Prostate gland (tissue), 2 donors: ENCODE measurements around the gene POLD2. TPM values are rescaled to one million over a fixed set of nuclear protein-coding genes. Genes with fewer than 3 reads are reported as not detected.

ENCODE experiments used
- DNase-seq: peaks from one replicate; pipeline ENCODE4 v3.0.0-alpha.2; 2019; ENCODE audit warnings: low spot score
- H3K27ac ChIP-seq, 2 donors: fragments of 200-600 bp; sonication (generic); 2 replicates each; pipeline ENCODE4 v1.5.1; 2017 to 2019
- H3K27me3 ChIP-seq: fragments of 200-600 bp; sonication (generic); replicated peaks from 2 replicates; pipeline ENCODE4 v1.5.1; 2019; ENCODE audit not compliant: insufficient read depth
- H3K36me3 ChIP-seq, 2 donors: fragments of 200-600 bp; sonication (generic); 1 replicate in 1 of 2; 2 replicates in 1 of 2; pipeline versions ENCODE4 v1.5.1 to v1.8.1; 2017 to 2019
- H3K4me1 ChIP-seq: fragments of 200-600 bp; sonication (generic); replicated peaks from 2 replicates; pipeline ENCODE4 v1.5.1; 2019
- H3K4me3 ChIP-seq, 2 donors: fragments of 200-600 bp; sonication (generic); 2 replicates each; pipeline ENCODE4 v1.5.1; 2017 to 2019
- H3K9me3 ChIP-seq: fragments of 200-600 bp; sonication (generic); 2 replicates; pipeline ENCODE4 v1.5.1; 2017
- CTCF ChIP-seq, 4 experiments: fragments of 200-600 bp in 2 of 4; fragments of 450-650 bp in 2 of 4; sonication (generic) in 2 of 4; IDR thresholded peaks; 1 replicate in 3 of 4; 2 replicates in 1 of 4; pipeline ENCODE4 v1.5.1; 2016 to 2019; ENCODE audit warnings: antibody characterized with exemption in 4 of 4, mild to moderate bottlenecking in 2 of 4, moderate library complexity in 2 of 4
- POLR2A ChIP-seq: fragments of 450-650 bp; IDR thresholded peaks from one replicate; pipeline ENCODE4 v1.6.1; 2016; ENCODE audit warnings: antibody characterized with exemption, mild to moderate bottlenecking
- POLR2AphosphoS5 ChIP-seq: sonication (generic); formaldehyde crosslinking; IDR thresholded peaks from one replicate; pipeline ENCODE4 v1.6.1; 2017; ENCODE audit warnings: antibody characterized with exemption
- WGBS: methylation state at CpG from one replicate; pipeline ENCODE4 v1.1.5; 2018; 5-methylcytosine and 5-hydroxymethylcytosine counted together
- intact Hi-C: fragments of 100-400 bp; cut with DNase I; formaldehyde crosslinking; loops from one replicate; pipeline ENCODE4 v1.14.2; 2022
- total RNA-seq, 2 donors: library from RNA; depleted of rRNA; stranded (reverse); fragments of >200 nt; gene quantifications; one replicate each; pipeline ENCODE4 v1.1.0, GENCODE V29; 2016

Gene POLD2
- total RNA-seq, 2 donors from 2014 or later, result 53.1 to 65.9 TPM

DNA sequence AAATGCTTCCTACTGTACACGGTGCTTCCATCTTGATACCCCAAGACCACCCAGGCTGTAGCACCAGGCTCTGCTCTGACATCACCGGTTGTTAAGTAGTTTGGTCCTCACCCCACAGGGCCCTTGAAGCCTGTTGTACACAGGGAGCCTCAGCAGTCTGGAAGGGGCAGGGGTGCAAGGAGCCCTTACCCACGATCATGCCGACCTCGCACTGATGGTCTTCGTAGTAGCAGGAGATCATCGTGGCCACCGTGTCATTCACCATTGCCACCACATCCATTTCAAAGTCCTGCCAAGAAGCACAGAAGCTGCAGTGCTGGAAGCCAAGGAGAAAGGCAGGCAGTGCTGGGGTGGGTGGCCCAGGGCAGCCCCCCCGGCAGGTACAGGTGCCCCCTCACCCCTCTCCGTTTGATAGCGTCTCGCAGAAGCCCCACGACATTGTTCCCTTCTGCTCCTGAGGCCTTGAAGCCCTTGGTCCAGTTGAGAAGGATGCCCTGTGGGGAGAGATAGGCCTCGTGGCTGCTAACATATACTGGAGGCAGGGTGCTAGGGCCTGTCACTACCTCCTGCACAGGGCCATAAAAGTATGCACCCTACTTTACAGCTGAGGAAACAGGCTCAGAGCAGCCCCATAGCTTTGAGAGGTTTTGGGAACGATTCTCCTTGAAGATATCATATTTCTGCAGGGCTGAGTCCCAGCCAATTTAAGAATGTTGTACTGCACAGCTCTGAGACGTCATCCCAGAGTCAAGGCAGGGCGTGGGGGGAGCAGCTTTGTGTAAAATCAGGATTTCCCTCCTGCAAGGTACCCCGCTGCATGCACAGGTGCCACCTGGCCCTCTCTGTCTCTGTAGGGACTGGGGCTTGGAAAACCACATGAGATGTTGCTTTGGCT lies 26.5 kb upstream of the POLD2 start:
- no peaks in the 10 kb centered on the region for H3K36me3 ChIP-seq
- no peak overlapping the region for H3K27ac ChIP-seq
- H3K27me3 ChIP-seq, result no peaks in the 10 kb centered on the region
- intact Hi-C loops, result no loop called here
- DNase-seq, result no peak
- no peaks in the 10 kb centered on the region for H3K4me1 ChIP-seq
- 74% methylated on average over 18 of the region's 18 CpGs for WGBS
- no peak overlapping the region for H3K4me3 ChIP-seq
- no peak for TF ChIP-seq POLR2AphosphoS5
- no peak for TF ChIP-seq POLR2A
- TF ChIP-seq CTCF (IDR thresholded peaks at IDR 0.05), result no peak
- H3K9me3 ChIP-seq, result no peaks in the 10 kb centered on the region

GRCh38 chr7:44148961-44149536 lies 25.7 kb upstream of the POLD2 start:
- Histone ChIP-seq H3K4me3 (no peak overlapping the region), H3K36me3 (no peaks in the 10 kb centered on the region), H3K27me3 (no peaks in the 10 kb centered on the region), H3K27ac (no peak overlapping the region), H3K4me1 (no peaks in the 10 kb centered on the region), H3K9me3 (no peaks in the 10 kb centered on the region)
- intact Hi-C loops, result no loop called here
- WGBS, result 87% methylated on average over 9 of the region's 9 CpGs
- TF ChIP-seq CTCF (IDR thresholded peaks at IDR 0.05) (no peak), POLR2AphosphoS5 (no peak), POLR2A (no peak)
- no peak for DNase-seq

DNA sequence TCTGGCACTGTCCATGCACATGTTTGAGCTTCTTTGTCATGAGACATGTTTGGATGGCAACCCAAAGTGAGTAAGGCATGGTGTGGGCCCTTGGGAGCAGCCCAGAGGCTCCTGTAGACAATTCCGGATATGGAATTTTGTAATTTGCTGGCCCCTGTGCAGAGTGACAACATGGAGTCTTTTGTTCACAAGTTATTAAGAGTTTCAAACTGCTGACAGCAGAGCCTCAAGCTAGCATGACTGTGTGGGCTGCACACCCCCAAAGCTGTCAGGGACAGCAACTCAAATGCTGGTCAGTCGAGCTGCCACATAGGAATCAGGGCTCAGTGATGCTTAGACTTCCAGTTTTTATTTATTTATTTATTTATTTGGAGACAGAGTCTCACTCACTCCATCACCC lies 24.8 kb upstream of the POLD2 start:
- Histone ChIP-seq H3K27me3 (no peaks in the 10 kb centered on the region), H3K4me1 (no peaks in the 10 kb centered on the region), H3K27ac (no peak overlapping the region), H3K36me3 (no peaks in the 10 kb centered on the region), H3K9me3 (no peaks in the 10 kb centered on the region), H3K4me3 (no peak overlapping the region)
- intact Hi-C loops, result no loop called here
- 88% methylated on average over 2 of the region's 2 CpGs for WGBS
- no peak for TF ChIP-seq POLR2A
- no peak for TF ChIP-seq POLR2AphosphoS5
- TF ChIP-seq CTCF (IDR thresholded peaks at IDR 0.05), result no peak
- DNase-seq, result no peak

GRCh38 chr7:44147026-44147991 lies 24.0 kb upstream of the POLD2 start:
- no peak overlapping the region for H3K27ac ChIP-seq
- 74% methylated on average over 33 of the region's 33 CpGs for WGBS
- H3K4me1 ChIP-seq, result no peaks in the 10 kb centered on the region
- intact Hi-C loops, result no loop called here
- H3K27me3 ChIP-seq, result no peaks in the 10 kb centered on the region
- no peaks in the 10 kb centered on the region for H3K9me3 ChIP-seq
- no peak for DNase-seq
- H3K36me3 ChIP-seq, result no peaks in the 10 kb centered on the region
- H3K4me3 ChIP-seq, result no peak overlapping the region
- no peak for TF ChIP-seq CTCF (IDR thresholded peaks at IDR 0.05)
